Left ventricle myocardium inferior (tissue), 1 donor: Measurements from ENCODE around the gene NRXN2. TPM values are rescaled to one million over a fixed set of nuclear protein-coding genes. Genes with fewer than 3 reads are reported as not detected.
"Not testable (repeated sequence)": the region's sequence is repeated elsewhere in the genome, so short reads cannot be mapped to it uniquely, and the experiment has no call there.

Experiments
- DNase-seq: peaks from one replicate; pipeline ENCODE4 v3.0.0-alpha.2; 2020
- H3K27ac ChIP-seq: fragments of 200-600 bp; replicated peaks from 2 replicates; pipeline ENCODE4 v1.8.0; 2021
- H3K27me3 ChIP-seq: fragments of 200-600 bp; 2 replicates; pipeline ENCODE4 v1.8.0; 2021; ENCODE audit warnings: low read depth
- H3K36me3 ChIP-seq: fragments of 200-600 bp; 2 replicates; pipeline ENCODE4 v1.8.0; 2021
- H3K4me1 ChIP-seq: fragments of 200-600 bp; 2 replicates; pipeline ENCODE4 v1.8.0; 2021
- H3K4me3 ChIP-seq: fragments of 200-600 bp; 2 replicates; pipeline ENCODE4 v1.8.0; 2021; ENCODE audit warnings: mild to moderate bottlenecking, moderate library complexity
- H3K9me3 ChIP-seq: fragments of 200-600 bp; replicated peaks from 2 replicates; pipeline ENCODE4 v1.8.0; 2021
- CTCF ChIP-seq: fragments of 200-600 bp; IDR thresholded peaks from 2 replicates; pipeline ENCODE4 v1.8.0; 2021; ENCODE audit warnings: antibody characterized with exemption, mild to moderate bottlenecking, borderline replicate concordance
- intact Hi-C: fragments of 100-400 bp; cut with micrococcal nuclease; formaldehyde crosslinking; loops from one replicate; pipeline ENCODE4 v1.11.0; 2022
- total RNA-seq: library from RNA; stranded (reverse); fragmentation: NEBNext Ultra II Directional; extraction: Animal tissue kit (Norgen Biotek cat#: 25700); gene quantifications from one replicate; pipeline ENCODE4 v1.2.1, GENCODE V29; 2021
- donor health status: DM: no; HTN: yes; CAD: no; lungs with severe emphysema.

Gene NRXN2
- total RNA-seq, 1 donor from 2014 or later = 0.71 TPM

DNA sequence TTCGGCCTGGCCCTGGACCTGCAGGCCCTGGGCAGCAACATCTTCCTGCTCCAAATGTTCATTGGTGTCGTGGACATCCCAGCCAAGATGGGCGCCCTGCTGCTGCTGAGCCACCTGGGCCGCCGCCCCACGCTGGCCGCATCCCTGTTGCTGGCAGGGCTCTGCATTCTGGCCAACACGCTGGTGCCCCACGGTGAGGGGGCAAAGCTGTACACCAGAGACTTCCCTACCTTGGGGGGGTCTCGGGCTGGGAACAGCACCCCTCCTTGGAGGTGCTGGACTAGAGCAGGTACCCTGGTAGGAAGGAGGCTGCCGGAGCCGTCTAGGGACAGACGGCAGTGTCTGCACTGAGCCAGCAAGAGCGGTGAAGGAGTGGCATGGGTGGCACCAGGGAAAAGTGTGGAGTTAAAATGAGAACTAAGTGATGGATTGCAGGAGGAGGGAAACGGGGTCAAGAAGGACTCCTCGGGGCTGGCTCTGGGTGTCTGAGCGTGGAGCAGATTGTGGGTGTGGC is 123.2 kb downstream of the NRXN2 start:
- H3K27me3 ChIP-seq = peaks cover 49% of the 10 kb centered on the region
- intact Hi-C loops = no loop called here
- no peaks in the 10 kb centered on the region for H3K36me3 ChIP-seq
- no peak overlapping the region for H3K4me3 ChIP-seq
- no peaks in the 10 kb centered on the region for H3K4me1 ChIP-seq
- no peak overlapping the region for H3K27ac ChIP-seq
- H3K9me3 ChIP-seq = no peaks in the 10 kb centered on the region
- DNase-seq = no peak
- no peak for TF ChIP-seq CTCF

DNA sequence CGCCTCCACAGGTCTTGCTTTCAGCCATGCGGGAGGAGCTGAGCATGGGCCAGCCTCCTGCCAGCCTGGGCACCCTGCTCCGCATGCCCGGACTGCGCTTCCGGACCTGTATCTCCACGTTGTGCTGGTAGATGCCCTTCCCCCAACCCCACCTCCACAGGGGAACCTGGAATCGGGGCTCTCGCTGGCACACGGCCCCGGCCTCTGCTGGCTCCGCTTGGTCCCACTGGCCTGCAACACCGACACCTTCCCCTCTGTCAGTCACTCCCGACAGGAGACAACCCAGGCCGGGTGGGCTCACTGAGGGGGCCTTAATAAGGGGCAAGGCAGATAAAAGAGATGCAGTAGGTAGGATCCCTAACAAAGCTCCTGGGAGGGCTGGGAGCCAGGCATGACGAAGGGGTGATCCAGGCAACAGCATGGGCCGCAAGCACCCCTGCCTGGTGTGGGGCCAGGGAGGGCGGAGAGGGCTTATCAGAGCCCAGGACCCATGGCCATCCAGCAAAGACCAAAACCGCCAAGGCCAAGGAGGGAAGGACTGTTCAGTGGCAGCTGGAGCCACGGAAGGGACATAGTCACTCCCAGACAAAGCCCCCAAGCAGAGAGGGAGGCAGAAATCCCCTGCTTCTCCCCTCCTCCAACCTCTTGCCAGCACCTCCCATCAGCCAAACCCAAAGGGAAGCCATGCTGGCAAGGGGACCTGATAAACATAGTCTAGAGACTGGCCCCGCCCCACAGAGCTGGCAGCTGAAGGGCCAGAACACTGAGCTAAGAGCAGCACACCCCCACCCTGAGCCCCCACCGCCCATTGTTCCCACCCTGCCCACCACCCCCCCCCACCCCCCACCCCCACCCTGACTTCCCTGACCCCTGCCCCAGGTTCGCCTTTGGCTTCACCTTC is 124.0 kb downstream of the NRXN2 start:
- Histone ChIP-seq H3K27me3 (peaks cover 43% of the 10 kb centered on the region), H3K4me3 (no peak overlapping the region), H3K4me1 (no peaks in the 10 kb centered on the region), H3K27ac (no peak overlapping the region), H3K36me3 (no peaks in the 10 kb centered on the region), H3K9me3 (no peaks in the 10 kb centered on the region)
- TF ChIP-seq CTCF = no peak
- intact Hi-C loops = no loop called here
- DNase-seq = no peak

GRCh38 chr11:64598106-64598796 is 124.7 kb downstream of the NRXN2 start:
- DNase-seq = no peak
- Histone ChIP-seq H3K9me3 (no peaks in the 10 kb centered on the region), H3K27me3 (peaks cover 42% of the 10 kb centered on the region), H3K36me3 (no peaks in the 10 kb centered on the region), H3K4me1 (no peaks in the 10 kb centered on the region), H3K27ac (no peak overlapping the region), H3K4me3 (no peak overlapping the region)
- intact Hi-C loops = no loop called here
- no peak for TF ChIP-seq CTCF

DNA sequence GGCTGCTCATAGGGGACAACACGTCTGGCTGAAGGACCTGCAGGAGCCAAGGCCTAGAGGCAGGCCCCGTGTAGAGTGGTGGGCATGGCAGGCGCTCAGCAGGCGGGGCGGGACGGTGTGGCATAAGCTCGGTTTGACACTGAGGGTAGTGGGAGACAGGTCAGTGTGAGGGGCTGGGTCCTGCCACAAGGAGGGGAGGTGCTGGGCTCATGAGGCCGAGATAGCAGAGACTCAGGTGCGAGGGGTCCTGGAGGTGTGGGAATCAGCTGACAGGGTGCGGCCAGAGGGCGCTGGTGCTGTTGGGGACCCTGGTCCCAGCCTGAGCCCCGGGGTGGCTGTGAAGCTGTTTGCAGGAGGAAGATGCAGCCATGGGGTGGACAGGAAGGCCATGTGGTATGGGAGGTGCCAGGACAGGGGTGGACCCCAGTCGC is 125.3 kb downstream of the NRXN2 start:
- H3K4me3 ChIP-seq = no peak overlapping the region
- intact Hi-C loops = no loop called here

DNA sequence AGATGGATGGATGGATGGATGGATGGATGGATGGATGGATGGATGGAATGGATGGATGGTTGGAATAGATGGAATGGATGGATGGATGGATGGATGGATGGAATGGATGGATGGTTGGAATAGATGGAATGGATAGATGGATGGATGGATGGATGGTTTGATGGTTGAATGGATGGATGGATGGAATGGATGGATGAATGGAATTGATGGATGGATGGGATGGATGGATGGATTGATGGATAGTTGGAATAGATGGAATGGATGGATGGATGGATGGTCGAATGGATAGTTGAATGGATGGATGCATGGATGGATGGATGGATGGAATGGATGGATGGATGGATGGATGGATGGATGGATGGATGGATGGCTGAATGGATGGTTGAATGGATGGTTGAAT is 127.1 kb downstream of the NRXN2 start:
- peaks cover 44% of the 10 kb centered on the region for H3K27me3 ChIP-seq
- H3K9me3 ChIP-seq, H3K36me3 ChIP-seq, H3K4me3 ChIP-seq, intact Hi-C loops, H3K27ac ChIP-seq, DNase-seq, H3K4me1 ChIP-seq: not testable (repeated sequence)

More for the DNA sequence above, 125.3 kb downstream of the NRXN2 start:
- no peaks in the 10 kb centered on the region for H3K36me3 ChIP-seq
- H3K4me1 ChIP-seq = no peaks in the 10 kb centered on the region
- no peak for TF ChIP-seq CTCF
- no peak for DNase-seq
- H3K27ac ChIP-seq = no peak overlapping the region
- H3K9me3 ChIP-seq = no peaks in the 10 kb centered on the region
- peaks cover 41% of the 10 kb centered on the region for H3K27me3 ChIP-seq
